ENCODE results near the gene ADAMTS18. TPM values are rescaled to one million over a fixed set of nuclear protein-coding genes. Genes with fewer than 3 reads are reported as not detected.

ADAMTS18 gene
- total and polyA plus RNA-seq, 4 donors: under 0.01 to 0.17 TPM; not detected in 2

- TF ChIP-seq EGR1 (IDR thresholded peaks at IDR 0.05; ENCODE audit: low read depth in 2 of 2): no peak
- no peak for TF ChIP-seq ZBTB33 (IDR thresholded peaks at IDR 0.05)
- TF ChIP-seq YY1 (IDR thresholded peaks at IDR 0.05): no peak
- 20% methylated on average over 1 of the region's 1 CpG for WGBS
- Histone ChIP-seq H3K9ac (ENCODE audit: low read depth in 1 of 2, low read length in 2 of 2) (no peak overlapping the region), H3K27me3 (ENCODE audit: control insufficient read depth in 4 of 4, insufficient read depth in 4 of 4, low read length in 3 of 4) (no peaks in the 10 kb centered on the region), H3K27ac (ENCODE audit: low read depth in 1 of 2, low read length in 2 of 2) (no peak overlapping the region), H3K9me3 (ENCODE audit: control insufficient read depth in 4 of 4, low read length in 3 of 4) (no peaks in the 10 kb centered on the region), H3K4me1 (ENCODE audit: control insufficient read depth in 4 of 4, insufficient read depth in 4 of 4, low read length in 3 of 4) (no peaks in the 10 kb centered on the region), H3K4me3 (ENCODE audit: low read depth in 1 of 3, low read length in 3 of 3) (no peak overlapping the region), H3K36me3 (ENCODE audit: control insufficient read depth in 4 of 4, insufficient read depth in 3 of 4, low read depth in 1 of 4, low read length in 3 of 4) (no peaks in the 10 kb centered on the region)
- no peak for DNase-seq (ENCODE audit: low spot score)
Measured at GRCh38 chr16:77374384-77374783, 60.5 kb downstream of the ADAMTS18 start.

GRCh38 chr16:77373726-77374125 lies 61.1 kb downstream of the ADAMTS18 start:
- TF ChIP-seq, protein P1, sequence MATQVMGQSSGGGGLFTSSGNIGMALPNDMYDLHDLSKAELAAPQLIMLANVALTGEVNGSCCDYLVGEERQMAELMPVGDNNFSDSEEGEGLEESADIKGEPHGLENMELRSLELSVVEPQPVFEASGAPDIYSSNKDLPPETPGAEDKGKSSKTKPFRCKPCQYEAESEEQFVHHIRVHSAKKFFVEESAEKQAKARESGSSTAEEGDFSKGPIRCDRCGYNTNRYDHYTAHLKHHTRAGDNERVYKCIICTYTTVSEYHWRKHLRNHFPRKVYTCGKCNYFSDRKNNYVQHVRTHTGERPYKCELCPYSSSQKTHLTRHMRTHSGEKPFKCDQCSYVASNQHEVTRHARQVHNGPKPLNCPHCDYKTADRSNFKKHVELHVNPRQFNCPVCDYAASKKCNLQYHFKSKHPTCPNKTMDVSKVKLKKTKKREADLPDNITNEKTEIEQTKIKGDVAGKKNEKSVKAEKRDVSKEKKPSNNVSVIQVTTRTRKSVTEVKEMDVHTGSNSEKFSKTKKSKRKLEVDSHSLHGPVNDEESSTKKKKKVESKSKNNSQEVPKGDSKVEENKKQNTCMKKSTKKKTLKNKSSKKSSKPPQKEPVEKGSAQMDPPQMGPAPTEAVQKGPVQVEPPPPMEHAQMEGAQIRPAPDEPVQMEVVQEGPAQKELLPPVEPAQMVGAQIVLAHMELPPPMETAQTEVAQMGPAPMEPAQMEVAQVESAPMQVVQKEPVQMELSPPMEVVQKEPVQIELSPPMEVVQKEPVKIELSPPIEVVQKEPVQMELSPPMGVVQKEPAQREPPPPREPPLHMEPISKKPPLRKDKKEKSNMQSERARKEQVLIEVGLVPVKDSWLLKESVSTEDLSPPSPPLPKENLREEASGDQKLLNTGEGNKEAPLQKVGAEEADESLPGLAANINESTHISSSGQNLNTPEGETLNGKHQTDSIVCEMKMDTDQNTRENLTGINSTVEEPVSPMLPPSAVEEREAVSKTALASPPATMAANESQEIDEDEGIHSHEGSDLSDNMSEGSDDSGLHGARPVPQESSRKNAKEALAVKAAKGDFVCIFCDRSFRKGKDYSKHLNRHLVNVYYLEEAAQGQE (IDR thresholded peaks at IDR 0.05): no peak
- TF ChIP-seq GABPA (IDR thresholded peaks at IDR 0.05 in 1 of 2, conservative IDR thresholded peaks at IDR 0.05 in 1 of 2): no peak
- TF ChIP-seq, protein P2, sequence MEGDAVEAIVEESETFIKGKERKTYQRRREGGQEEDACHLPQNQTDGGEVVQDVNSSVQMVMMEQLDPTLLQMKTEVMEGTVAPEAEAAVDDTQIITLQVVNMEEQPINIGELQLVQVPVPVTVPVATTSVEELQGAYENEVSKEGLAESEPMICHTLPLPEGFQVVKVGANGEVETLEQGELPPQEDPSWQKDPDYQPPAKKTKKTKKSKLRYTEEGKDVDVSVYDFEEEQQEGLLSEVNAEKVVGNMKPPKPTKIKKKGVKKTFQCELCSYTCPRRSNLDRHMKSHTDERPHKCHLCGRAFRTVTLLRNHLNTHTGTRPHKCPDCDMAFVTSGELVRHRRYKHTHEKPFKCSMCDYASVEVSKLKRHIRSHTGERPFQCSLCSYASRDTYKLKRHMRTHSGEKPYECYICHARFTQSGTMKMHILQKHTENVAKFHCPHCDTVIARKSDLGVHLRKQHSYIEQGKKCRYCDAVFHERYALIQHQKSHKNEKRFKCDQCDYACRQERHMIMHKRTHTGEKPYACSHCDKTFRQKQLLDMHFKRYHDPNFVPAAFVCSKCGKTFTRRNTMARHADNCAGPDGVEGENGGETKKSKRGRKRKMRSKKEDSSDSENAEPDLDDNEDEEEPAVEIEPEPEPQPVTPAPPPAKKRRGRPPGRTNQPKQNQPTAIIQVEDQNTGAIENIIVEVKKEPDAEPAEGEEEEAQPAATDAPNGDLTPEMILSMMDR (IDR thresholded peaks at IDR 0.05; ENCODE audit: low read depth, low read length, missing input control): no peak
- no peak for TF ChIP-seq EGR1 (IDR thresholded peaks at IDR 0.05; ENCODE audit: low read depth in 2 of 2)
- no peak for TF ChIP-seq FOXA2 (IDR thresholded peaks at IDR 0.05)
- no peak for TF ChIP-seq ZBTB33 (IDR thresholded peaks at IDR 0.05)
- DNase-seq (ENCODE audit: low spot score): no peak
- Histone ChIP-seq H3K27me3 (ENCODE audit: control insufficient read depth in 4 of 4, insufficient read depth in 4 of 4, low read length in 3 of 4) (no peaks in the 10 kb centered on the region), H3K9me3 (ENCODE audit: control insufficient read depth in 4 of 4, low read length in 3 of 4) (no peaks in the 10 kb centered on the region), H3K4me1 (ENCODE audit: control insufficient read depth in 4 of 4, insufficient read depth in 4 of 4, low read length in 3 of 4) (no peaks in the 10 kb centered on the region), H3K36me3 (ENCODE audit: control insufficient read depth in 4 of 4, insufficient read depth in 3 of 4, low read depth in 1 of 4, low read length in 3 of 4) (no peaks in the 10 kb centered on the region), H3K9ac (ENCODE audit: low read depth in 1 of 2, low read length in 2 of 2) (no peak overlapping the region), H3K4me3 (ENCODE audit: low read depth in 1 of 3, low read length in 3 of 3) (no peak overlapping the region), H3K27ac (ENCODE audit: low read depth in 1 of 2, low read length in 2 of 2) (no peak overlapping the region)
- 65% methylated on average over 3 of the region's 3 CpGs for WGBS

Data from liver (tissue), 9 donors.